Hindlimb muscle (tissue), 1 donor: ENCODE measurements around the gene VSTM1. TPM values are rescaled to one million over a fixed set of nuclear protein-coding genes. Genes with fewer than 3 reads are reported as not detected.
"Not testable (repeated sequence)": the region's sequence is repeated elsewhere in the genome, so short reads cannot be mapped to it uniquely, and the experiment has no call there.

Experiments used
- DNase-seq: peaks from one replicate; pipeline ENCODE4 v3.0.0-alpha.2; 2013
- polyA plus RNA-seq: library from polyadenylated mRNA; unstranded; fragments of 120-200 nt; gene quantifications from one replicate; pipeline ENCODE4 v1.2.1, GENCODE V29; 2013; ENCODE audit not compliant: insufficient read length

VSTM1 gene, protein sequence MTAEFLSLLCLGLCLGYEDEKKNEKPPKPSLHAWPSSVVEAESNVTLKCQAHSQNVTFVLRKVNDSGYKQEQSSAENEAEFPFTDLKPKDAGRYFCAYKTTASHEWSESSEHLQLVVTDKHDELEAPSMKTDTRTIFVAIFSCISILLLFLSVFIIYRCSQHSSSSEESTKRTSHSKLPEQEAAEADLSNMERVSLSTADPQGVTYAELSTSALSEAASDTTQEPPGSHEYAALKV
- not detected for polyA plus RNA-seq

GRCh38 chr19:54063350-54064116 is at the start of gene VSTM1:
Gene VSTM1 (minus strand): TSS chr19:54063897. CDS start chr19:54063777, 120 bp downstream.
- no peak for DNase-seq

DNA sequence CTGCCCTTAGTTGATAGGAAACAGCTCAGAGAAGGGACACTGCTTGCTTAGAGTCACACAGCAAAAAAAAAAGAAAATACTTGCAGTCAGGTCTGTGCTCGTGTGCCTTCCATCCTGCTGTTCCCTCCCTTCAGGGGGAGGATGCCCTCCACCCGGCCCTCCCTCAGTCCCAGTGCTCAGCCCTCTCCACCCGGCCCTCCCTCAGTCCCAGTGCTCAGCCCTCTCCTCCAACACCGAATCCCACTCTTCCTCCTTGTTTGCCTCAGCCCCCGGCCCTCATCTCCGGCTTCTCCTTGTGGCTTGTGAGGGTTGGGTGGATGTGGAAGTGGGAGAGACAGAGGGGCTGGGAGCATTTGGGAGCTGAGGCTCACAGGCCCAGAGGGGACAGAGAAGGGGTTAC is 46.0 kb upstream of the VSTM1 start:
- no peak for DNase-seq

DNA sequence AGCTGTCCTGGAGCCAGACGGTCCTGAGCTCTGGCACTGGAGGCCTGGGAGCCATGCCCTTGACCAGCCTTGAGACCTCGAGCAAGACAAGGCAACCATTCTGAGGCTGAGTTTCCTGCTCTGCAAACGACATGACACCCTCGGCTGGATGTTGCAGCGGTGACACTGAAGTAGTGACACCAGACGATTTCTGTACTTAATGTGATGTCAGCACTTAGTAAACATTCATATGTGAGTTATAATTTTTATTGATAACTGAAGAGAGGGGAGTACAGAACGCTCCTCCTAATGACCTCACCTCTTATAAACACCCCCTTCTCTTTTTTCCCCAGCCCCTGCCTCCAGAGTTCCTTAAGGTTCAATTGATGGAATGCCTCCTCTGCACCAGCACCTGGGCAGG is 44.8 kb upstream of the VSTM1 start:
- no peak for DNase-seq

DNA sequence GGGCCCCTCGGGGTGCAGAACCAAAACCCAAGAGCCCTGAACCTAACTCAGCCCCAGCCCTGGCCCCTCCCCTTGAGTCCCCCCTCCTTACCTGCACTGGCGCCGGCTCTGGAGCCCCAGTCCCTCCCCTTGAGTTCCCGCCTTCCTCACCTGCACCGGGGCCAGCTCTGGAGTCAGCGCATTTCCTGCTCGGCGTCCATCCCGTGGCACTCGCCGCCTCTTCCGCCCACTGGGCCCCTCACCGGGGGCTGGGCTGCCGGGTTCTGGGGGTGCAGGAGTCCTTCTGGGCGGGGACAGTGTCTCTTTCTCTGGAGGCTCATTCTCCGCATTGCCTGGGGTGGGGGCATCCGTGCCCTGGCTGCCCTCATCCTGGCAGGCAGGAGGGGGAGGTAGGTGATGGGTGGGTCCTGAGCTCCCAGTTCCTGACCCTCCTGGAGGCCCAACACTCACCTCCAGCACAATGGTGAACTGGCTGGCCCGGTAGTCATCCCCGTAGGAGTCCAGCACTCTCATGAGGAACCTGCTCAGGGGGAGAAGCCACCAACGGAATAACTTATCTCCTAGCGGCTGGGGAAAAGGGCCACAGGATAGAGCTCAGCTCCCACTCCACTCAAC is 44.3 kb upstream of the VSTM1 start:
- DNase-seq, result no peak

GRCh38 chr19:54106716-54107115 is 43.0 kb upstream of the VSTM1 start:
- no peak for DNase-seq

DNA sequence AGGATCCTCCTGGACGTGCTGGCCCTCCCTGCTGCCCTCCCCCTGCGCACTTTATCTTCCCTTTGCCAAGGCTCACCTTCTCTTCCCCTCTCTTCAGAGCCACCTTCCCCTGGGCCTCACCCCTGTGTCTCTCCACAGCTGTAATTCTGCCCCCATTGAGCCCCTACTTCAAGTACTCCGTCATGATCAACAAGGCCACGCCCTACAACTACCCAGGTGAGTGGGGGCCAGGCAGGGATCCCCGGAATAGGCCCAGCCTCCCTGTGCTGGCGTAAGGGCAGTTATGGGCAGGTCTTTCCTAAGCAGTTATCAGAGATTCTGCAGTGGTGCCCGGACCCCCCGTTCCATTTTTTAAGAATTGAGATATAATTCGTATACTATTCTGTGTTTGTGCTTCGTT is 42.1 kb upstream of the VSTM1 start:
- DNase-seq, result no peak

- DNase-seq, result no peak
These were observed 41.5 kb upstream of the VSTM1 start for GRCh38 chr19:54104998-54105715.

- DNase-seq, result peak; percentile 100
These were observed 38.9 kb upstream of the VSTM1 start, which contains the start of gene NDUFA3 for GRCh38 chr19:54102421-54103169. Gene NDUFA3 (plus strand): TSS chr19:54102855. CDS start chr19:54102879, 24 bp downstream.

GRCh38 chr19:54100561-54100960 is 36.9 kb upstream of the VSTM1 start, which contains the start of gene OSCAR:
Gene OSCAR (minus strand): TSS chr19:54100803. CDS start chr19:54100792, 11 bp downstream.
- no peak for DNase-seq

DNA sequence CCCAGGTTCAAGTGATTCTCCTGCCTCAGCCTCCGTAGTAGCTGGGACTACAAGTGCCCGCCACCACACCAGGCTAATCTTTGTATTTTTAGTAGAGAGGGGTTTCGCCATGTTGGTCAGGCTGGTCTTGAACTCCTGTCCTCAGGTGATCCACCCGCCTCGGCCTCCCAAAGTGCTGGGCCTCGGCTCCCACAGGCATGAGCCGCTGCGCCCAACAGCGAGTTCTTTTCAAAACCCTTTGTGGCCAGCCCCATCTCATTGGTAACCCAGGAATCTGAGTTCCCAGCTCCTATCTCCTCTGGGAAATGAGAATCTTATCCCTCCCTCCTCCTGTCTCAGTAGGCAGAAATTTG is 36.2 kb upstream of the VSTM1 start:
- DNase-seq, result not testable (repeated sequence)

GRCh38 chr19:54099190-54099902 is 35.6 kb upstream of the VSTM1 start:
- DNase-seq, result no peak

GRCh38 chr19:54096617-54097106 is 33.0 kb upstream of the VSTM1 start:
- DNase-seq, result no peak

DNA sequence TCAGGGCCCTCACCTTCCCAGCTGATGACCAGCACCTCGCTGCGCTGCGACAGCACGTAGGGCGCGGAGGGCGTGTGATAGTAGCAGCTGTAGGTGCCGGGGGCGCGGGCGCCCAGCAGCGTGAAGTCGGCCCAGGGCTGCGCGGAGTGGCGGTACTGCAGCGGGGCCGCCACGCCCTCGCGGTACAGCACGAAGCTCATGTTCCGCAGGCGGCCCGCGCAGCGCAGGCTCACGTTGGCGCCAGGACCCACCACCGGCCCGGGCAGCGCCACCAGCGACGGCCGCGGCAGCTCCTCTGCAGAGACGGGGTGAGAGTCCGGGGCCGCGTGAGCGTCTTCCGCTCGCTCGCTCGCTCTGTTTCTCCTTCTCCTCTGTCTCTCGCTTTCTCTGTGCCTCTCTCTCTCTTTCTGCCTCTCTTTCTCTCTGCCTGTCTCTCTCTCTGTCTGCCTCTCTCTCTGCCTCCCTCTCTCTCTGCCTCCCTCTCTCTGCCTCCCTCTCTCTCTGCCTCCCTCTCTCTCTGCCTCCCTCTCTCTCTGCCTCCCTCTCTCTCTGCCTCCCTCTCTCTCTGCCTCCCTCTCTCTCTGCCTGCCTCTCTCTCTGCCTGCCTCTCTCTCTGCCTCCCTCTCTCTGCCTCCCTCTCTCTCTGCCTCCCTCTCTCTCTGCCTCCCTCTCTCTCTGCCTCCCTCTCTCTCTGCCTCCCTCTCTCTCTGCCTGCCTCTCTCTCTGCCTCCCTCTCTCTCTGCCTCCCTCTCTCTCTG is 32.3 kb upstream of the VSTM1 start:
- peak; percentile 34 for DNase-seq

DNA sequence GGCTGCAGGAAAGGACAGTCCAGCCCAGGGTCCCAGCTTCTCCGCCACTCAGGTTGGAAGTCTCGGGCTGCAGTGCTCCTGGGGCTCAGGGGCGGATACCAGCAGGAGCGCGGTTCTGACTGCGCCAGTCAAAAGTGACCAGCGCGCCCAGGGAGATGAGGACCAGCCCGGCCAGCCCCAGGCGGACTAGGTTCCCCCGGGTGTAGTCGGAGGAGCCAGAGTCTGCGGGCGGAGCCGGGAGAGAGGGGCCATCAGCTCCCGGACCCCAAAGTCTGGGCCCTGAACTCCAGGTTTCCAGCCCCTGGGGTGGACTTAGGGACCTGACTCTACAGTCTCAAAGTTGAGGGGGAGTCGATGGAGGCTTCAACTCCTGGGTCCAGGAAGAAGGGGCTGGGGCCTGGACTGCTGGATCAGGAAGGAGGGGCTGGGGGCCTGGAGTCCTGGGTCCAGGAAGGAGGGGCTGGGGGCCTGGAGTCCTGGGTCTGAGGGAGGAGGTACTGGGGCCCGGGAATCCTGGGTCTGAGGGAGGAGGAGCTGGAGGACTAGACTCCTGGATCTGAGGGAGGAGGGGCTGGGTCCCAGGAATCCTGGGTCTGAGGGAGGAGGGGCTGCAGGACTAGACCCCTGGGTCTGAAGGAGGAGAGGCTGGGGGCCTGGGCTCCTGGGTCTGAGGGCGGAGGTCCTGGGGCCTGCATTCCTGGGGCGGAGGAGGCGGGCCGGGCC is 31.6 kb upstream of the VSTM1 start:
- DNase-seq, result no peak

- no peak for DNase-seq
These were observed 30.8 kb upstream of the VSTM1 start for GRCh38 chr19:54094426-54095000.

DNA sequence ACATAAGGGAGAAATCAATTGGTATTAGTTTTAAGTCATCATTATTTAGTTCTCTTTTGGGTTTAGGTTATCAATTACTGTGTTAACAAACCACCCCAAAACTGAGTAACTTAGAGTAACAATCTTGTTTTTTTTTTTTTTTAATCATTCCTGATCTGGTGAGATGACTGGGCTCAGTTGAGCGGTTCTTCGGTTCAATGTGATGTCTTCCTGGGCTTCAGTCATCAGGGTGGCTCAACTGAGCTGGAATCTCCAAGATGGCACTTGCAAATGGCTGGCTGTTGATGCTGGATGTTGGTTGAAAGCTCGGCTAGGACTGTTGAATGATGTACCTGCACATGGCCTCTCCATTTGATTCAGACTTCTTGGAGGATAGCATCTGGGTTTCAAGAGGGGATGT is 20.7 kb upstream of the VSTM1 start:
- DNase-seq, result no peak

GRCh38 chr19:54081032-54081431 is 17.3 kb upstream of the VSTM1 start, which contains the start of gene TARM1:
Gene TARM1 (minus strand): TSS chr19:54081365. CDS start chr19:54081340, 25 bp downstream.
- no peak for DNase-seq

DNA sequence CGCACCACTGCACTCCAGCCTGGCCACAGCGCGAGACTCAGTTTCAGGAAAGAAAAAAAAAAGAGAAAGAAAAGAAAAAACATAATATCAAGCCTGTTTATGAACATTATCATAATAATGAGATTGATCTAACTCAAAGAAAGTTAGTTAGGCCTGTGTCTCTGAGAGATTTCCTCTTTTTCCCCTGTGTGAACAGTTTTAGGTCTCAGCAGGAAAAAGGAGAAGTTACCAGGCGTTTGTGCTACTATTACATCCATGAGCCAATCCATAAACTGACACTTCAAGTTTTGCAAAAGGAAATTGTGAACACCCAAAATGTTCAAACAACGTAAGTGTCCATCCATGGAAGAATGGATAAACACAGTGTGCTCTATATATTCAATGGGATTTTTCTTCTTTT is 13.6 kb upstream of the VSTM1 start:
- DNase-seq, result no peak

GRCh38 chr19:54074851-54075250 is 11.2 kb upstream of the VSTM1 start:
- no peak for DNase-seq
